SK-N-SH (cell line): Measurements from ENCODE around the gene GPR160. TPM values are rescaled to one million over a fixed set of nuclear protein-coding genes. Genes with fewer than 3 reads are reported as not detected.

Experiments used
- CTCF ChIA-PET: fragments of 300-600, 350-600 bp; formaldehyde crosslinking; extraction: SDS; loops from one replicate; lab custom pipeline; 2021; lab: Yijun Ruan, JAX
- POLR2A ChIA-PET: fragments of 350-600 bp; sonication (Branson Sonifier 250); formaldehyde crosslinking; extraction: SDS; loops from one replicate; lab custom pipeline; 2020; ENCODE audit warnings: antibody characterized with exemption, inconsistent platforms; lab: Yijun Ruan, JAX
- DNase-seq: peaks from one replicate; pipeline ENCODE4 v3.0.0; 2012
- H2AFZ ChIP-seq: fragments of 200-600 bp; sonication (generic); 2 replicates; pipeline ENCODE4 v1.8.1; 2016; ENCODE audit warnings: antibody characterized with exemption, mild to moderate bottlenecking, low read depth
- H3F3A ChIP-seq: fragments of 200-600 bp; sonication (generic); replicated peaks from 2 replicates; pipeline ENCODE3; 2016; ENCODE audit warnings: antibody characterized with exemption, mild to moderate bottlenecking; ENCODE audit not compliant: insufficient read depth
- H3K27ac ChIP-seq, 2 experiments: fragments of 200-500 bp in 1 of 2; fragments of 200-600 bp in 1 of 2; sonication (Bioruptor generic) in 1 of 2; sonication (generic), shearing (Covaris generic) in 1 of 2; 2 replicates each; pipeline versions ENCODE4 v1.5.1 to v1.6.1; 2014 to 2016; ENCODE audit warnings: low read depth in 2 of 2, inconsistent platforms in 1 of 2, low read length in 1 of 2, mild to moderate bottlenecking in 1 of 2, mixed read lengths in 1 of 2
- H3K27me3 ChIP-seq: fragments of 200-600 bp; sonication (generic), shearing (Covaris generic); 2 replicates; pipeline ENCODE4 v1.6.1; 2016; ENCODE audit warnings: mixed run types; ENCODE audit not compliant: insufficient read depth
- H3K36me3 ChIP-seq, 2 experiments: fragments of 200-500 bp in 1 of 2; fragments of 200-600 bp in 1 of 2; sonication (Bioruptor generic) in 1 of 2; sonication (generic) in 1 of 2; replicated peaks in 1 of 2; 2 replicates each; pipeline versions ENCODE3 to v1.5.1; 2014 to 2016; ENCODE audit warnings: low read length in 1 of 2, mild to moderate bottlenecking in 1 of 2; ENCODE audit not compliant: insufficient read depth in 2 of 2, control insufficient read depth in 1 of 2
- H3K4me1 ChIP-seq, 2 experiments: fragments of 200-500 bp in 1 of 2; fragments of 200-600 bp in 1 of 2; sonication (Bioruptor generic) in 1 of 2; sonication (generic), shearing (Covaris generic) in 1 of 2; 2 replicates each; pipeline versions ENCODE4 v1.5.1 to v1.6.1; 2014 to 2016; ENCODE audit warnings: low read depth in 1 of 2, low read length in 1 of 2, mixed run types in 1 of 2; ENCODE audit not compliant: insufficient read depth in 2 of 2, control insufficient read depth in 1 of 2
- H3K4me2 ChIP-seq: fragments of 200-600 bp; sonication (generic), shearing (Covaris generic); 2 replicates; pipeline ENCODE4 v1.6.1; 2017; ENCODE audit warnings: mixed run types
- H3K4me3 ChIP-seq, 2 experiments: fragments of 200-500 bp in 1 of 2; fragments of 200-600 bp in 1 of 2; sonication (Bioruptor generic) in 1 of 2; sonication (generic), shearing (Covaris generic) in 1 of 2; 2 replicates each; pipeline versions ENCODE4 v1.5.1 to v1.8.1; 2014 to 2016; ENCODE audit warnings: low read depth in 2 of 2, inconsistent platforms in 1 of 2, low read length in 1 of 2, mild to moderate bottlenecking in 1 of 2, mixed read lengths in 1 of 2, moderate library complexity in 1 of 2
- H3K79me2 ChIP-seq: fragments of 200-600 bp; sonication (generic); 2 replicates; pipeline ENCODE4 v1.8.1; 2017; ENCODE audit warnings: mild to moderate bottlenecking; ENCODE audit not compliant: insufficient read depth
- H3K9ac ChIP-seq: fragments of 200-600 bp; sonication (generic); 2 replicates; pipeline ENCODE4 v1.6.1; 2017; ENCODE audit warnings: mixed run types
- H3K9me2 ChIP-seq: fragments of 200-600 bp; sonication (generic); 2 replicates; pipeline ENCODE4 v1.6.1; 2017; ENCODE audit warnings: mixed run types
- H3K9me3 ChIP-seq: fragments of 200-600 bp; sonication (generic); 2 replicates; pipeline ENCODE4 v1.6.1; 2017; ENCODE audit warnings: mixed run types, mild to moderate bottlenecking, moderate library complexity
- H4K20me1 ChIP-seq: fragments of 200-600 bp; sonication (generic); 2 replicates; pipeline ENCODE4 v1.6.1; 2017; ENCODE audit warnings: mild to moderate bottlenecking, mixed run types; ENCODE audit not compliant: insufficient read depth
- CHD2 ChIP-seq: fragments of 150-350 bp; IDR thresholded peaks from 2 replicates; pipeline ENCODE4 v1.6.1; 2018; ENCODE audit warnings: low read length; ENCODE audit not compliant: partially characterized antibody
- CTCF ChIP-seq: fragments of 200-600 bp; sonication (generic); IDR thresholded peaks from 2 replicates; pipeline ENCODE4 v1.6.1; 2017; ENCODE audit warnings: antibody characterized with exemption, mild to moderate bottlenecking, moderate library complexity
- EP300 ChIP-seq, 2 experiments: IDR thresholded peaks; 2 replicates each; pipeline versions ENCODE4 v1.4.0 to v1.6.1; 2012; ENCODE audit warnings: borderline replicate concordance in 1 of 2, low read depth in 1 of 2, low read length in 1 of 2
- FOSL2 ChIP-seq: IDR thresholded peaks from 2 replicates; pipeline ENCODE4 v1.4.0; 2012; ENCODE audit warnings: low read depth, mild to moderate bottlenecking, moderate library complexity, borderline replicate concordance
- GATA2 ChIP-seq: sonication (generic); formaldehyde crosslinking; IDR thresholded peaks from 2 replicates; pipeline ENCODE4 v1.5.0; 2020; ENCODE audit warnings: mild to moderate bottlenecking, missing genetic modification reagents
- IRF3 ChIP-seq: fragments of 150-350 bp; IDR thresholded peaks from 2 replicates; pipeline ENCODE4 v1.6.1; 2016; ENCODE audit warnings: mild to moderate bottlenecking, low read depth, low read length
- MEF2A ChIP-seq: IDR thresholded peaks from 2 replicates; pipeline ENCODE4 v1.4.0; 2012; ENCODE audit warnings: low read depth, borderline replicate concordance
- NRF1 ChIP-seq: IDR thresholded peaks from 2 replicates; pipeline ENCODE4 v1.6.1; 2012; ENCODE audit warnings: low read depth, mild to moderate bottlenecking, low read length
- RFX5 ChIP-seq: IDR thresholded peaks from 2 replicates; pipeline ENCODE4 v1.6.1; 2012; ENCODE audit warnings: mild to moderate bottlenecking, improper control_type of control experiment, low read length
- RXRA ChIP-seq: IDR thresholded peaks from 2 replicates; pipeline ENCODE4 v1.4.0; 2012; ENCODE audit warnings: low read depth, mild to moderate bottlenecking, borderline replicate concordance
- TAF1 ChIP-seq: IDR thresholded peaks from 2 replicates; pipeline ENCODE4 v1.6.1; 2012; ENCODE audit warnings: low read depth, mild to moderate bottlenecking, low read length, moderate library complexity, borderline replicate concordance
- ZBTB33 ChIP-seq: IDR thresholded peaks from 2 replicates; pipeline ENCODE4 v1.4.0; 2012; ENCODE audit warnings: low read depth, borderline replicate concordance
- WGBS: methylation state at CpG from one replicate; pipeline ENCODE4 v1.1.6; 2017; ENCODE audit warnings: low lambda C conversion rate; 5-methylcytosine and 5-hydroxymethylcytosine counted together
- polyA plus RNA-seq, 3 experiments: library from polyadenylated mRNA; depleted of rRNA; stranded (reverse); fragments of >200 nt; gene quantifications; 2 replicates each; pipeline ENCODE4 v1.2.3, GENCODE V29; 2012

GPR160 gene
- polyA plus RNA-seq, 1 of the 3 experiments (the other 2 are of a cell fraction) = 0.31 TPM

- Histone ChIP-seq H4K20me1 (no peaks in the 10 kb centered on the region), H2AFZ (no peak overlapping the region), H3K36me3 (peaks cover 26 to 29% of the 10 kb centered on the region in 2 experiments), H3F3A (peaks cover 3% of the 10 kb centered on the region), H3K4me3 (no peak overlapping the region), H3K79me2 (no peaks in the 10 kb centered on the region), H3K27me3 (no peaks in the 10 kb centered on the region), H3K9me3 (no peaks in the 10 kb centered on the region), H3K9ac (no peak overlapping the region), H3K27ac (no peak overlapping the region), H3K9me2 (no peaks in the 10 kb centered on the region), H3K4me2 (no peak overlapping the region), H3K4me1 (peaks cover 0 to 2% of the 10 kb centered on the region in 2 experiments; a peak in 2 of 4 replicates)
- no peak for TF ChIP-seq MEF2A
- TF ChIP-seq IRF3 = no peak
- no peak for TF ChIP-seq CHD2
- no peak for TF ChIP-seq TAF1
- no peak for TF ChIP-seq CTCF
- no peak for TF ChIP-seq FOSL2
- no peak for TF ChIP-seq RXRA
- no peak for TF ChIP-seq NRF1
- TF ChIP-seq EP300 (IDR thresholded peaks at IDR 0.05; ENCODE audit: borderline replicate concordance in 1 of 2, low read depth in 1 of 2, low read length in 1 of 2) = no peak
- TF ChIP-seq RFX5 = no peak
- TF ChIP-seq ZBTB33 = no peak
- TF ChIP-seq GATA2 (CRISPR knock-in tag) = no peak
- WGBS = 95% methylated on average over 4 of the region's 4 CpGs
- ChIA-PET CTCF (no interaction called here), POLR2A (no interaction called here)
- no peak for DNase-seq
Observed at GRCh38 chr3:170080605-170081004, 42.8 kb downstream of the GPR160 start.
